ENCODE results near the gene MCOLN1. TPM values are rescaled to one million over a fixed set of nuclear protein-coding genes. Genes with fewer than 3 reads are reported as not detected.

The MCOLN1 gene
- total and polyA plus RNA-seq, 8 donors, result 6.9 to 35.4 (median 10.3) TPM

GRCh38 chr19:7560255-7560654, 37.8 kb downstream of the MCOLN1 start:
- Histone ChIP-seq H3K4me1 (no peaks in the 10 kb centered on the region), H3K4me3 (no peak overlapping the region), H3K27ac (no peak overlapping the region), H3K9me3 (no peaks in the 10 kb centered on the region), H3K36me3 (peaks cover 0 to 18% (median 7%) of the 10 kb centered on the region in 3 donors), H3K27me3 (no peaks in the 10 kb centered on the region)
- TF ChIP-seq CTCF (IDR thresholded peaks at IDR 0.05), result no peak
- intact Hi-C loops (cut with DNase I), result loop anchor here in 2 of 3 donors (10.0 kb wide), 1 partner anchor 235 kb away; no protein-coding TSS in a partner anchor
- no peak for FAIRE-seq
- WGBS, 2 donors, result 91 to 98% methylated on average over 2 of the region's 2 CpGs
- DNase-seq, result no peak
- no peak for ATAC-seq

GRCh38 chr19:7561325-7561724, 38.9 kb downstream of the MCOLN1 start:
- WGBS, 2 donors, result 85 to 88% methylated on average over 16 to 17 of the region's 17 CpGs
- ATAC-seq (peak in 1 of 4 donors; percentile 18), FAIRE-seq (no peak), DNase-seq (peak in 1 of 6 donors; percentile 54)
- Histone ChIP-seq H3K36me3 (peaks cover 0 to 17% (median 7%) of the 10 kb centered on the region in 3 donors), H3K27me3 (no peaks in the 10 kb centered on the region), H3K9me3 (no peaks in the 10 kb centered on the region), H3K27ac (no peak overlapping the region), H3K4me1 (no peaks in the 10 kb centered on the region), H3K4me3 (no peak overlapping the region)
- intact Hi-C loops (cut with DNase I), result loop anchor here in 2 of 3 donors (10.0 kb wide), 1 partner anchor 233 kb away; no protein-coding TSS in a partner anchor
- no peak for TF ChIP-seq CTCF (IDR thresholded peaks at IDR 0.05)

GRCh38 chr19:7562646-7563393, 40.4 kb downstream of the MCOLN1 start:
- intact Hi-C loops (cut with DNase I), result loop anchor here in 2 of 3 donors (10.0 kb wide), 1 partner anchor 232 kb away; no protein-coding TSS in a partner anchor
- H3K27ac ChIP-seq, result no peak overlapping the region
- FAIRE-seq (no peak), DNase-seq (no peak), ATAC-seq (peak in 3 of 4 donors; percentile 24 to 57 (median 53))
- no peak for TF ChIP-seq CTCF (IDR thresholded peaks at IDR 0.05)
- no peaks in the 10 kb centered on the region for H3K27me3 ChIP-seq
- no peak overlapping the region for H3K4me3 ChIP-seq
- H3K36me3 ChIP-seq, result peaks cover 0 to 4% (median 0%) of the 10 kb centered on the region in 3 donors
- no peaks in the 10 kb centered on the region for H3K9me3 ChIP-seq
- no peaks in the 10 kb centered on the region for H3K4me1 ChIP-seq
- 39 to 52% methylated on average over 15 to 16 of the region's 16 CpGs for WGBS, 2 donors

- FAIRE-seq, result no peak
Measured at GRCh38 chr19:7564866-7565265, 42.4 kb downstream of the MCOLN1 start.

More at GRCh38 chr19:7564866-7565265, 42.4 kb downstream of the MCOLN1 start:
- Histone ChIP-seq H3K27me3 (no peaks in the 10 kb centered on the region), H3K27ac (no peak overlapping the region), H3K36me3 (no peaks in the 10 kb centered on the region), H3K9me3 (no peaks in the 10 kb centered on the region), H3K4me3 (no peak overlapping the region), H3K4me1 (no peaks in the 10 kb centered on the region)
- intact Hi-C loops (cut with DNase I), result loop anchor here (5.0 to 10.0 kb wide), 4 partner anchors 112 to 237 kb away; partner anchors contain the start of genes MCEMP1 (in 1 of the 3) and TRAPPC5 (in 1 of the 3)
- TF ChIP-seq CTCF (IDR thresholded peaks at IDR 0.05), result no peak
- no peak for DNase-seq
- 68 to 84% methylated on average over 4 of the region's 4 CpGs for WGBS, 2 donors
- no peak for ATAC-seq

Data from pancreas (tissue), 10 donors.